ENCODE data around the gene SPATA9.
"Not testable (repeated sequence)": the region's sequence is repeated elsewhere in the genome, so short reads cannot be mapped to it uniquely, and the experiment has no call there.

SPATA9 gene

DNA sequence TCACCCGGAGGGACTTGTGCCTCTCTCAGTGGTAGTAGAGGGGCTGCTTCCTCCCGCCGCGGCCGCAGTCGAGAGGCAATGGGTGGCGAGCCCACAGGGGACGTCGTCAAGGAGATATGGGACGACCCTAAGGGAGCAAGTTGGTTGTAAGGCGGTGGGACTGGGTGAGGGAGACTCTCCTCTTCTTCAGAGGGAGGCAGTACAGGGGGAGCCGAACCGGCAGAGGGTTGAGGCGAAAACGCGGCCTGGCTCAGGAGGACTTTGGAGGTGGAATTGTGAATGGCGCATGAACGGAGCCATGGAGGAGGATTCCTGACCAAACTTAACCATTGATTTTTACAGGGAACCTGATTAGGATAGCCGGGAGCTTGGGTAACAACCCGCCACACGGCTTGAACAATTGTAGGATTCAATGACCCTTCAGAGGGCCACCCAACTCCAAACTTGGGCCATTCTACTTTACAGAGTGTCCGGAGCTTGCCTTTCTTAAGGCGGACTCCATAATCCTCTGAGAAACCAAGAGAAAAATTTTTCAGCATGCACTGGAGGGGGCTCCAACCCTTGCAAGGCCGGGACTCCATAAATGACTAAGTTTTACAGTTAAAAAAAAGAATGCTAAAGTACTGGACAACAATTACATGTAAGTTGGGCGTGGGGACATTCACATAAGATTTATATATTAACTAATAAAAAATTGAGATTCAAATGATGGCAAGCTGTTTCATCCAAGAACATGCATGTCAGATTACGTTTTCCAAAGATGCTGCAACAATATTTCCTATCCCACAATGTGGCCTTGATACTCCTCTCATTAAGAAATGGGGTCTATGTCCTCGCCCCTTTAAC is 28.9 kb upstream of the SPATA9 start:
- ATAC-seq (replicated peaks; ENCODE audit: extremely low read depth, poor library complexity, severe bottlenecking) (no peak), DNase-seq (ENCODE audit: low spot score in 2 of 2) (no peak)
- no peak overlapping the region for H3K27ac Mint-ChIP-seq (ENCODE audit: low read depth)
- H3K36me3 Mint-ChIP-seq (ENCODE audit: insufficient read depth): no peaks in the 10 kb centered on the region
- H3K4me1 Mint-ChIP-seq: peaks cover 6% of the 10 kb centered on the region
- no peaks in the 10 kb centered on the region for H3K9me3 Mint-ChIP-seq
- no peak overlapping the region for H3K4me3 Mint-ChIP-seq
- no peaks in the 10 kb centered on the region for H3K27me3 Mint-ChIP-seq

DNA sequence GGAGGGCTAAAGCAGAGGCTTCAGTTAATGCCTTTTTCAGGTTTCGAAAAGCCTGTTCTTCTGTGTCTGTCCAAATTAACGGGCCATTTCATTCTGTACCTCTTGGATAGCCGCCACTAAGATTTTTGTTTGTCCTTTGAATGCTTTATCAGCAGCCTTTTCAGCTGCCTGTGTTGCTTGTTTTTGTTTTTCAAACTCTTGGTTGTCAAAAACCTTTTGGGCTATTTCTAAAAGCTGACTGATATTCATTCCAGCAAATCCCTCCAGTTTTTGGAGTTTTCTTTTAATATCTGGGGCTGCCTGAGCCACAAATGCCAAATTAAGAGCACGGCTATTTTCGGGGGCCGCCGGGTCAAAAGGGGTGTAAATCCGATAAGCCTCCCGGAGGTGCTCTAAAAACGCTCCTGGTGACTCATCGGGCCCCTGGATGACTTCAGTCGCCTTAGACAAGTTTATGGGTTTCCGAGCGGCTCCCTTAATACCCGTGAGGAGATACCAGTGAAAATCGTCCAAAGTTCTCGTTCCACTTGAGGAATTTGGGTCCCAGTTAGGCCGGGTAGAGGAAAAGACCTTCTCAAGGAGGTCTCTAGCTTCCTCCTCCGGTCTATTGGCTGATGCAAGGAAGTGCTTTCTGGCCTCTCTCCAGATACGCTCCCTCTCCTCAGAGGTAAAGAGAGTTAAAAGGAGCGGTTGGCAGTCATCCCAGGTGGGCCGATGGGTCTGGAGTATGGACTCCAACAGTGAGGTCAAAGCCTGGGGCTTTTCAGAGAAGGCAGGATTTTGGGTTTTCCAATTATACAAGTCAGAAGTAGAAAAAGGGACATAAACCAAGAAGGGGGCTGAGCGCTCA is 28.1 kb upstream of the SPATA9 start:
- not testable (repeated sequence) for H3K9me3 Mint-ChIP-seq; H3K27me3 Mint-ChIP-seq; ATAC-seq (replicated peaks; ENCODE audit: extremely low read depth, poor library complexity, severe bottlenecking); H3K4me1 Mint-ChIP-seq; H3K4me3 Mint-ChIP-seq; H3K27ac Mint-ChIP-seq (ENCODE audit: low read depth); DNase-seq (ENCODE audit: low spot score in 2 of 2); H3K36me3 Mint-ChIP-seq (ENCODE audit: insufficient read depth)

DNA sequence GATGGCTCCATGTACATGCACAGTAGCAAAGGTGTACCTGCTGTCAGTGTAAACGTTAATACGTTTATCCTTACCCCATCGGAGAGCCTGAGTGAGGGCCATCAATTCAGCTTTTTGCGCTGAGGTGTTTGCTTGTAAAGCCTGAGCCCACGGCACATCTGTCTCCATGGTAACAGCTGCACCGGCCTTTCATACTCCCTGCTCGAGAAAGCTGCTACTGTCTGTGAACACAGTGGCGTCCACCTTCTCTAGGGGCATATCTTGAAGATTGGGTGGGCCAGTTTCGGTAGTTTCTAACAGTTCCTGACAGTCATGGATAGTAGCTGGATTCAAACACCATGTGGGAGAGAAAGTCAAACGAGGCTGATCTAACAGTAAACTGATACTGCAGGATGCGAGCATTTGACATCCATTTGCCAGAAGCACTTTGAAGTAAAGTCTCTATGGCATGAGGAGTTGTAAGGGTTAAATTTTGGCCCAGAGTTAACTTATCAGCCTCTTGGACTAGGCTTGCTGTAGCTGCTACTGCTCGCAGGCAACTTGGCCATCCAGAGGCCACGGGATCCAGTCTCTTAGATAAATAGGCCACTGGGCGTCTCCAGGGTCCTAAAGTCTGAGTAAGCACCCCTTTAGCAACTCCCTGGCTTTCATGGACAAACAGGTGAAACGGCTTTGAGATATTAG is 27.3 kb upstream of the SPATA9 start:
- H3K27me3 Mint-ChIP-seq: no peaks in the 10 kb centered on the region
- DNase-seq (ENCODE audit: low spot score in 2 of 2): no peak
- H3K9me3 Mint-ChIP-seq: no peaks in the 10 kb centered on the region
- H3K4me1 Mint-ChIP-seq: no peaks in the 10 kb centered on the region
- H3K4me3 Mint-ChIP-seq: no peak overlapping the region
- no peak for ATAC-seq (replicated peaks; ENCODE audit: extremely low read depth, poor library complexity, severe bottlenecking)
- no peaks in the 10 kb centered on the region for H3K36me3 Mint-ChIP-seq (ENCODE audit: insufficient read depth)
- no peak overlapping the region for H3K27ac Mint-ChIP-seq (ENCODE audit: low read depth)

DNA sequence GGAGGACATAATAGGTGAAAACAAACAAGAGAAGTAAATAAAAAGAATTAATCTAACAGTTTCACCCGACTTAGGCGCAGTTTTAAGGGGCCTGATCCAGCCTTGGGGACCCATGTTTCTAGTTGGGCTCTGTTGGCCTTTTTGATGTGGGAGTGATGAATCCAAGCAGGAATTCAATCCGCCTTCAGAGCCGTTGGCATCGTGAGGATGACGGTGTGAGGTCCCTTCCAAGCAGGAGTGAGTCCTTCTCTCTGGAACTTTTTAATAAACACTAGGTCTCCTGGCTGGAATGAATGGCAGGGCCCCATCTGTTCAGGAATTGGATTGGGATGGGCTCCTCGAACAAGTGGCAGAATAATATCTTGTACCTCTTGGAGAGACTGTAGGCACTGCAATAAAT is 26.1 kb upstream of the SPATA9 start:
- H3K27me3 Mint-ChIP-seq: no peaks in the 10 kb centered on the region
- no peak overlapping the region for H3K4me3 Mint-ChIP-seq
- no peaks in the 10 kb centered on the region for H3K4me1 Mint-ChIP-seq
- ATAC-seq (replicated peaks; ENCODE audit: extremely low read depth, poor library complexity, severe bottlenecking): no peak
- no peak overlapping the region for H3K27ac Mint-ChIP-seq (ENCODE audit: low read depth)
- H3K36me3 Mint-ChIP-seq (ENCODE audit: insufficient read depth): no peaks in the 10 kb centered on the region
- DNase-seq (ENCODE audit: low spot score in 2 of 2): no peak
- H3K9me3 Mint-ChIP-seq: no peaks in the 10 kb centered on the region

DNA sequence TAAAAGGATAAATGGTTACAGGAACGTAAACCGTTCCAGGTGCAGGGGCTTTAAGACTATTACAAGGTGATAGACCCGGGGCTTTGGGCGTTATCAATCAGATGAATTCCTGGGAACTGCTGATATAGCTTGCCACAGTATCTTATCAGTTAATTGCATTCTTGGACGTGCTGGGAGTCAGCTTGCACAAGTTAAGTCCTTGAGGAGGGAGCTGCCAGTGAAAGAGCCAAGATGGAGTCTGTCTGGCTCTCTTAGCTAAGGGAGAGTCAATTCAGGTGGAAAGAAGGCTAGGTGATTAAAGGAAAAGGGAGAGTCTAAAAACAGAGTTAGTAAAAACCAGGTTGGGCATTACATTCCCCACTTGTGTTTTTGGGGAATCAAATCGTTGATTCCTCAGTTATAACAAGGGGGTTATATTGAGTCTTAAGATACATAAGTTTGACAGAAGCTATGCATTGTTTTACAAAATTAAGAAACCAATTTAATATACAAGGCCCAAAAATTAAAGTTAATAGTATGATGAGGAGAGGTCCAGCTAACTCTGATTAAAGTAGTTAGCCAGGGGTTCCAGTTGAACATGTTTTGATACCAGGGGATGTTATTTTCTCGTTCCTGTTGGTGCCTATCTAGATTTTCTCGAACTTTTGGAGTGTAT is 24.9 kb upstream of the SPATA9 start:
- H3K27me3 Mint-ChIP-seq; DNase-seq (ENCODE audit: low spot score in 2 of 2); H3K27ac Mint-ChIP-seq (ENCODE audit: low read depth); H3K4me3 Mint-ChIP-seq; ATAC-seq (replicated peaks; ENCODE audit: extremely low read depth, poor library complexity, severe bottlenecking); H3K36me3 Mint-ChIP-seq (ENCODE audit: insufficient read depth); H3K4me1 Mint-ChIP-seq; H3K9me3 Mint-ChIP-seq: not testable (repeated sequence)

DNA sequence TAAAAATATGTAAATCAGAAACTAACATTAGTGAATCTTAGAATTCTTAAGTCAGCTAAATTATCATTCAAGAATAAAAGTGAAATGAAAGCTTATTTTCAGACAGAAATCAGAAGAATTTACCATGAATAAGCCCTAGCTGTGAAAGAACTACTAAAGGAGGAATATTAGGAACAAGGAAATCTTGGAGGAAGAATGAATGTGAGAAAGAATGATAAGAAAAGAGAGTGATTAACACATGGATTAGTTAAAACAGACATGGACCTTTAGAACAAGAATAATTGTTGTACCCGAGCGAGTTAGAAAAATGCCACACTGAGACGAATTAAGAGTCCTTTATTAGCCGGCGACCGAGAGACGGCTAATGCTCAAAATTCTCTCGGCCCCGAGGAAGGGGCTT is 24.3 kb upstream of the SPATA9 start:
- DNase-seq (ENCODE audit: low spot score in 2 of 2) (no peak), ATAC-seq (replicated peaks; ENCODE audit: extremely low read depth, poor library complexity, severe bottlenecking) (no peak)
- Mint-ChIP-seq H3K27me3 (peaks cover 3% of the 10 kb centered on the region), H3K4me3 (no peak overlapping the region), H3K36me3 (ENCODE audit: insufficient read depth) (no peaks in the 10 kb centered on the region), H3K9me3 (no peaks in the 10 kb centered on the region), H3K27ac (ENCODE audit: low read depth) (no peak overlapping the region), H3K4me1 (no peaks in the 10 kb centered on the region)

DNA sequence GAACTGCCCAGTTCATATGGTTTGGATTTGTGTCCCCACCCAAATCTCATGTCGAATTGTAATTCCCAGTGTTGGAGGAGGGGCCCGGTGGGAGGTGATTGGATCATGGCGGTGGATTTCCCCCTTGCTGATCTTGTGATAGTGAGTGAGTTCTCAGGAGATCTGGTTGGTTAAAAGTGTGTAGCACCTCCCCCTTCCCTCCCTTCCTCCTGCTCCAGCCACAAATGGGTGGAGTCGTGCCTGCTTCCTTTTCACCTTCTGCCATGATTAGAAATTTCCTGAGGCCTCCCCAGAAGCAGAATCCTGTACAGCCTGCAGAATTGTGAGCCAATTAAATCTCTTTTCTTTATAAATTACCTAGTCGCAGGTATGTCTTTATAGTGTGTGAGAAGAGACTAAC is 23.4 kb upstream of the SPATA9 start:
- not testable (repeated sequence) for DNase-seq (ENCODE audit: low spot score in 2 of 2); H3K27me3 Mint-ChIP-seq; H3K4me3 Mint-ChIP-seq; H3K36me3 Mint-ChIP-seq (ENCODE audit: insufficient read depth); ATAC-seq (replicated peaks; ENCODE audit: extremely low read depth, poor library complexity, severe bottlenecking); H3K27ac Mint-ChIP-seq (ENCODE audit: low read depth); H3K9me3 Mint-ChIP-seq; H3K4me1 Mint-ChIP-seq

DNA sequence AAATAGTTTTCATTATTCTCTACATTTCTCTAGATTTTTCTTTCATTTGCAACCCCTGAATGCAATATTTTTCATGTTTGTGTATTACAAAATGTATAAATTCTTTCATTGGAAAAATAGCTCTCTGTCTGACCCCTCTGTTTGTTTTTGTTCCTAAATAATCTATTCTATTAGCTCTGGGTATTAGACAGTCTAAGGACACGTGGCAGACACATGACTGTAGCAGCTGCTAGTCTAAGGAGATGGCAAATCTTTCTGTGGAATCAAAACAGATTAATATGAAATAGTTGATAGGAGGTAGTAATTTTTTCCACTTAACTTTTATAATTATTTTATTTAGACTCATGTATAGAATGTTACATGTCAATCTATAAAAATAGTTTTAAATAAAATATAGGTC is 21.4 kb upstream of the SPATA9 start:
- ATAC-seq (replicated peaks; ENCODE audit: extremely low read depth, poor library complexity, severe bottlenecking) (no peak), DNase-seq (ENCODE audit: low spot score in 2 of 2) (no peak)
- Mint-ChIP-seq H3K27ac (ENCODE audit: low read depth) (no peak overlapping the region), H3K4me3 (no peak overlapping the region), H3K4me1 (no peaks in the 10 kb centered on the region), H3K9me3 (no peaks in the 10 kb centered on the region), H3K27me3 (peaks cover 18% of the 10 kb centered on the region), H3K36me3 (ENCODE audit: insufficient read depth) (no peaks in the 10 kb centered on the region)

DNA sequence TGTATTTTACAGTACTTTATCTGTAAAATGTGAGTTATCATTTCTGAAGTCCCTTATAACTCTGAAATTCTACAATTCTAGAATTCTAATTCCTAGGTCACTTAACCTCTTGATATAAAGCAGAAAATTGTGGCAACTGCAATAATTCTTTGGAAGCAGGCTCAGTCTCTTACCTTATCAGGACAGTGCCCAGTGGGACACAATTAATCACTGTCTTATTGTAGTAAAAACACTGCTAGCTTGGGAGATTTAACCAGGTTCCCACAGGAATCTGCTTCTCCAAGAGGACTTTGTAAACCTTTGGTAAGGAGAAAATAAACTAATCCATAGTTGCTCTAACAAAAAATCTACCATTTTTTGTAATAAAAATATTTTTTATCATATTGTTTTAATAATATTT is 18.3 kb upstream of the SPATA9 start:
- H3K27me3 Mint-ChIP-seq: peaks cover 44% of the 10 kb centered on the region
- H3K27ac Mint-ChIP-seq (ENCODE audit: low read depth): no peak overlapping the region
- H3K36me3 Mint-ChIP-seq (ENCODE audit: insufficient read depth): no peaks in the 10 kb centered on the region
- H3K9me3 Mint-ChIP-seq: no peaks in the 10 kb centered on the region
- DNase-seq (ENCODE audit: low spot score in 2 of 2): no peak
- no peak for ATAC-seq (replicated peaks; ENCODE audit: extremely low read depth, poor library complexity, severe bottlenecking)
- no peaks in the 10 kb centered on the region for H3K4me1 Mint-ChIP-seq
- no peak overlapping the region for H3K4me3 Mint-ChIP-seq

DNA sequence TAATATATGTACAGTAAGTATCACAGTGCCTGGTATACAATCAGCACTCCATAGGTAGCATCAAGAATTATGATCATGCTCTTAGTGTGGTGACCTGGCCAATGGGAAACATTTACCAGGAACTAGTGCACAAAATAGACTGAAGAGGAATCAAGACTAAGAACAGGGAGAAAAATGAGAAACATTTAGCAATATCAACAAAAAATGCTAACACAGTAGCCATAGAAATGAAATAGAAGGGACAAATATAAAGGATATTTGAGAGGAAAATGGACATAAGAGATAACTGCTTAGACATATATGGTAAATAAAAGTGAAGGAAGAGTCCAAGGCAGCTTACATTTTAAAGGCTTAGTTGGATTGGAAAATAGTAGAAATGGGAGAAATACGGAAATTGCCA is 16.5 kb upstream of the SPATA9 start:
- Mint-ChIP-seq H3K4me1 (no peaks in the 10 kb centered on the region), H3K27me3 (peaks cover 50% of the 10 kb centered on the region), H3K9me3 (no peaks in the 10 kb centered on the region), H3K4me3 (no peak overlapping the region), H3K27ac (ENCODE audit: low read depth) (no peak overlapping the region), H3K36me3 (ENCODE audit: insufficient read depth) (no peaks in the 10 kb centered on the region)
- DNase-seq (ENCODE audit: low spot score in 2 of 2) (no peak), ATAC-seq (replicated peaks; ENCODE audit: extremely low read depth, poor library complexity, severe bottlenecking) (no peak)

DNA sequence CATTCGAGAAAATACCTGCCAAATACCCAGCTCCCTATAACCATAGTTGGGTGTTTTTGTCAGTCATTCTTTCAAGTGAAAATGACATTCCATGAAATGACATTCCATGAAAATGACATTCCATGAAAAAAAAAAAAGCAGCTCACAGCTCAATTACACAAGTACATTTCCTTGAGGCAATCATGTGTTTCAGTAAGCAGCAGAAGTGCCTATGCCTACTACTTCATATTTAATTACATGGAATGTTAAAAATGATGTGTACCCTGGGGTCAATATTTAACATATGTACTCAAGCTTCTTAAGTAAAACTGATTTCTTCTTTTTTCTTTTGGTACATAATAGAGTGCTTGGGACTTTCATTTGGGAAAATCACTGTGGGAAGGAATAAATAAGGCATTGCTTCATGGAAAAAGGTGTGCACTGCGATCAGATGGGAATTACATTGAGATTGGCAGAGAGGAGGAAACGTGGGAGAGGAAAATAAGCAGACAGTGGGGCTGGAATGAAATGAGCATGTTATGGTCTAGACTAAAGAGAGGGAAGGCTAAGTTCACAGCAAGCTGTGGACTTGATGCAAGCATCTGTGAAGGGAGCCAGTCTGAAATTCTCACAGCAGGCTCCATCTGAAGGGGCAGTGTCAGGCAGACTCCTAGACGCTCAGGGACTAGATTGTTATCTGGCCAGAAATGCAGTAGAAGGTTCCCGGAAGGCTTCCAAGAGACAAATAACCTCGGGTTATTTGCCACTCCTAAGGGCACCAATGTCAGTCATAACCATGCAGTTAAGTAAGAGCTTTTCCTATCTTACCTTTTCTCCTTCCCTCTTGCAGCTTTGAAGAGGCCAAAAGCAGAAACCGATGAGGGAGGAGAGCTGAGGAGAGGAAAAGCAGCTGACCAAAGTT is 15.2 kb upstream of the SPATA9 start:
- Mint-ChIP-seq H3K4me1 (no peaks in the 10 kb centered on the region), H3K9me3 (no peaks in the 10 kb centered on the region), H3K27me3 (peaks cover 50% of the 10 kb centered on the region), H3K4me3 (no peak overlapping the region), H3K36me3 (ENCODE audit: insufficient read depth) (no peaks in the 10 kb centered on the region), H3K27ac (ENCODE audit: low read depth) (no peak overlapping the region)
- ATAC-seq (replicated peaks; ENCODE audit: extremely low read depth, poor library complexity, severe bottlenecking) (no peak), DNase-seq (ENCODE audit: low spot score in 2 of 2) (no peak)

DNA sequence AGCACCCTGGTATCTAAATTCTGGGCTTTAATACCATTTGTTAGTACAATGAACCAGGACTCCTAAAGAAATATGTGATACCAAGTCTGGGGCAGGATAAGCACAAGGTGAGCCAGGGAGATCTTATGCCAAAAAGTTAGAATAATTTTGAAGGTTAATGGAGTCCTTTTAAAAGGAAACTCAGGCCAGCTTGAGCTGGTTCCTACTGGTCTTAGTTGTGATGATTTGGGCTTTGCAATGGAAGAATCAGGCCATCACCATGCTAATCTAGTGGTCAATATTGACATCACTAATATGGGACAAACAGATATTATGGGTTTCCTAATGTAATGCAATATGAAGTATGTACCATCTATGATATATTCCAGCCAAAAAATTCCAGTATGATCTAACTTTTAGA is 7.5 kb upstream of the SPATA9 start:
- Mint-ChIP-seq H3K27me3 (no peaks in the 10 kb centered on the region), H3K36me3 (ENCODE audit: insufficient read depth) (no peaks in the 10 kb centered on the region), H3K27ac (ENCODE audit: low read depth) (no peak overlapping the region), H3K4me3 (no peak overlapping the region), H3K4me1 (no peaks in the 10 kb centered on the region), H3K9me3 (no peaks in the 10 kb centered on the region)
- DNase-seq (ENCODE audit: low spot score in 2 of 2): no peak
- no peak for ATAC-seq (replicated peaks; ENCODE audit: extremely low read depth, poor library complexity, severe bottlenecking)
